GDM1 (cell line): ENCODE results near the gene HAGHL.
"Not testable (repeated sequence)": the region's sequence is repeated elsewhere in the genome, so short reads cannot be mapped to it uniquely, and the experiment has no call there.

Source experiments
- DNase-seq: peaks from one replicate; lab custom pipeline; 2025; lab: John Stamatoyannopoulos, UW

The HAGHL gene

DNA sequence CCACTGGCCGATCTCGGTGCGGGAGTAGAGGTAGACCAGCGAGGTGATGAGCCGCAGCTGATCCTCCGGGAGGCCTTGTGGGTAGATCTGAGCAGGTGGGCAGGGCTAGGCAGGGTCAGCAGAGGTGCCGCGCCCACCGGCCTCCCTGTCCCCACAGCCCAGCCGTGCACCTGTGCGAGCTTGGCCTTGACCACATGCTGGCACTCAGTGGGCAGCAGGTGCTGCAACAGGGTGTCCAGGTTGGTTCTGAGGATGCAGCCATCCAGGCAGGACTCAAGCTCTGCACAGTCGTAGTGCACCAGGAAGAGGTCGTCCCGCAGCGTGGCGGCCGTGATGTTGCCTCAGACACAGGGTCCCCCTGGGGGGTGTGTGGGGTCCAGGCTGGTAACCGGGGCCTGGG, 46.1 kb downstream of the HAGHL start:
- DNase-seq: no peak

DNA sequence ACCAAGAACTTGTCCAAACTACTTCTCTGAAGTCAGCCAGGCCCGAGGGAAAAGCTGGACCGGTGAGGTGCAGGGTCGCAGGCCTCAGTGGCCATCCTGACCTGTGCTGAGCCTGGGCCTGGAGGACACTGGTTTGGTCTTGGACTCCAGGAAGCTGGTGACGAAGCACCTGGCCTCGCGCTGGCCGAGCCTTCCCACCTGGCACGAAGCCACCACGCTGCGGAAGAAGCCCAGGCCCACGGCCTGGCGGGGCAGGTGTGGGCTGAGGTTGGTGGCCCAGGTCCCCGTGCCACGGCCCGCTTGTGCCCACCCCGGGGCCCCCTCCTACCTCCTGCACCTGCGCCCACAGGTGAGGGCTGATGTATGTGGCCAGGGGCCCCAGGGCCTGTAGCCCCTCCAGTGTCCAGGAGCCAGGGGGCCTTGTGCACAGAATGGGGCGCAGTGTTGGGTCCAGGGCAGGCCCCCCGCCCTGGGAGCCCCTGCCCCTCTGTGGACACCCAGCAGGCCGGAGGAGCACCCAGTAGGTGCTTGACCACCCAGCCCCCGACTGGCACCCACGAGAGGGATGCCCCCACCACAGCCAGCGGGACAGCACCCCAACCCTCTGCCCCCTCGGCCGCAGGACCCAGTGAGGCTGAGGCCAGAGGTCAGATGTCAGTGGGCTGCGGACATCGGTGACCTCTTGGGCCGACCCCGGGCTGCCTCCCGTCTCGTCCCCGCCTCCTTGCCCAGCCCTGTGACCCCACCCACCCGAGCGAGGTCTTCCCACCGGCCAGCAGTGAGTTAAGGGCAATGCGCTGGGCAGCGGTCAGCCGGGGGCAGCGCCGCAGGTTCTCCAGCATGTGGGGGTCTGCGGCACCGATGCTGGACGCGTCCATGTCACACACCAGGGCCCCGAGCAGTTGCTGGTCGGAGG, 47.4 kb downstream of the HAGHL start:
- no peak for DNase-seq

DNA sequence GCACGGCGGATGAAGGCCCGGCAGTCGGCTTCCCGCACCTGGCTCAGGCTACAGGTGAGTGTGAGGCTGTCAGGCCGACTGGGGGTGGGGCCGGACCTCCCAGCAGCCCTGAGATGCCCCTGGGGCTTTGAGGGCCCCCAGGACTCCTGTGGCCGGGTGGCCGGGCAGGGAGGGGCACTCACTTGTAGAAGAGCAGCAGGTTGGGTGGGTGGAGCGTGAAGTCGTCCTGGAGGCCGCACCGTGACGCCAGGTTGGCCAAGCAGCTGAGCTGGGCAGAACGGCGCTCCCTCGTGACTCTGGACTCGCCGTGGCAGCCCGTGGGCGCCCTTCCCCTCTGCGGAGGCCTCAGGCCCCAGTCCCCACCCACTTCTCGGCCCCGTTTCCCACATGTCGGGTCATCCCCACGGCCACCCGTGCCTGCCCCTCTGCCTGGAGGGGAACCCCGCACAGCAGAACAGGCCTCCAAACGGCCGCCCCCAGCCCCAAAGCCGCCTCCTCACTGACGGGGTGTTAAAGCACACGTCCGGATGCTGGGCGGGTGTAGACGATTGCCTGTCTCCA, 48.4 kb downstream of the HAGHL start:
- no peak for DNase-seq

DNA sequence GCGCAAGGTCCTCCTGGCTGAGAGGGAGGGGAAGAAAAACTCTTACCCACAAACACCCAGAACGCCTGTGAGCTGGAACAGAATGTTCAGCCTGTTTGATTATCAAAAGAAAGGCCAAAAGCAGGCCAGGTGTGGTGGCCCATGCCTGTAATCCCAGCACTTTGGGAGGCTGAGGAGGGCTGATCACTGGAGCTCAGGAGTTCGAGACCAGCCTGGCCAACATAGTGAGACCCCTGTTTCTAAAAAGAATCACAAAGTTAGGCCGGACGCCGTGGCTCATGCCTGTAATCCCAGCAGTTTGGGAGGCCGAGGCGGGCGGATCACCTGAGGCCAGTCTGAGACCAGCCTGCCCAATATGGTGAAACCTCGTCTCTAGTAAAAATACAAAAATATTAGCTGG, 49.4 kb downstream of the HAGHL start:
- not testable (repeated sequence) for DNase-seq

DNA sequence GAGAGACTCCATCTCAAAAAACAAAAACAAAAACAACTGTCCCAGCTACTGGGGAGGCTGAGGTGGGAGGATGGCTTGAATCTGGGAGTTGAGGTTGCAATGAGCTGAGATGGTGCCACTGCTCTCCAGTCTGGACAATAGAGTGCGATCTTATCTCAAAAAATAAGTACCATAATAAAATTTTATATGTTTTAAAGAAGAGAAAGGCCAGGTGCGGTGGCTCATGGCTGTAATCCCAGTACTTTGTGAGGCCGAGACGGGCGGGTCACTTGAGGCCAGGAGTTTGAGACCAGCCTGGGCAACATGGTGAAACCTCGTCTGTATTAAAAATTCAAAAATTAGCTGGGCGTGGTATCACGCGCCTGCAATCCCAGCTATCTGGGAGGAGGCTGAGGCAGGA, 49.9 kb downstream of the HAGHL start:
- no peak for DNase-seq

DNA sequence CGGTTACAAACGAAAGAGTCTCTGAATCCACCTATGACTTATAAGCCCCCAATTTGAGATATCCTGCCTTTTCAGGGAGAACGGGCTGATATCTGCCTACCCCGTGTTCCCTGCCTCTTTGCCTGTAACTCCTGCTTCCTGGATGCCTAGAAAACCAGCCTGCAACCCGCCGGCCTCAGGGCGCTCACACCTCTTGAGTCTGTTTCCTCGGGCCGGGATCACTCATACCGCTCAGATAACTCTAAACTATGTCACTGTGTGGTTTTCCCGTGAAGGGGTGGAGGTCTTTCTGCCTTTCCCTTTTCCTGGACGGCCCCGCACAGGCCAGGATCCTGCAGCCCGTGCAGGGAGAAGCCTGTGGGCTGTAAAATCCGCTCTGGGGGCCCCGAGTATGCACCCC, 50.9 kb downstream of the HAGHL start:
- DNase-seq: no peak

DNA sequence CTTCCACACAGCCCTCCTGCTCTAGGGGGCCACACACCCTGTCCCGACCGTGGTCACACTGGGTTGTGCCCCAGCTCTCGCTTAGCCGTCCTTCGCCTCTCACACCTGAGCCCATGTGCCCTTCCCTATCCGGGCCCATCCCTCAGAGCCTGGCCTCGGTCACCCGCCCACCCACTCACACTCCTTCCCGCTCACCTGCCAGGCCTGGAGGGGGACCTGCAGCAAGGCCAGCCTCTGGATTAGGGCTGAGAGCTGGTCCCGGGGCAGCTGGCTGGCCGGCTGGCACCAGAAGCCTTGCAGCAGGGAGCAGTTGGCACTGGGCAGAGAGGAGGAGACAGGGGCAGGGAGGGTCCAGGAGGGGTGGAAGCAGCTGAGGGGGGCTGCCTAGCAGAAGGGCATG, 51.5 kb downstream of the HAGHL start:
- DNase-seq: no peak

DNA sequence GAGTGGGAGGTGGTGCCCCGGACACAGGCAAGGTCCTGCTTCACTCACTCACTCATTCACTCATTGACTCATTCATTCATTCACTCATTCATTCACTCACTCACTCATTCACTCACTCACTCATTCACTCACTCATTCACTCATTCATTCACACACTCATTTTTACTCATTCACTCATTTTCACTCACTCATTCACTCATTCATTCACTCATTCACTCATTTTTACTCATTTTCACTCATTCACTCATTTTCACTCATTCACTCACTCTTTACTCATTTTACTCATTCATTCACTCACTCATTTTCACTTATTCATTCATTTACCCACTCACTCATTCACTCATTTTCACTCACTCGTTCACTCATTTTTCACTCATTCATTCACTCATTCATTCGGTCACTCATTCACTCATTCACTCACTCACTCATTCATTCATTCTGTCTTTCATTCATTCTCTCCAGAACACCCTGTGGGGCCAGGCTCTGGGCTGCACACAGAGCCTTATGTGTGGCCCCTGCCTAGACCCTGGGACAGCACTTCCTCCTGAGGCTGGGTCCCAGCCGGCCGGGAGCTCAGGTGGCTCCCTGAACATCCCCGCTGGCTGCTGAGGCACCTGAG, 52.1 kb downstream of the HAGHL start:
- DNase-seq: no peak
